IMR-90 (cell line): ENCODE measurements around the gene KCNJ6. TPM values are rescaled to one million over a fixed set of nuclear protein-coding genes. Genes with fewer than 3 reads are reported as not detected.

Source experiments
- ATAC-seq: fragments of 200-7000 bp; cut with Tn5 transposase; 2 replicates; pipeline ENCODE4 v1.9.1; 2020; ENCODE audit warnings: low read depth, mild to moderate bottlenecking, moderate library complexity
- BruUV-seq: library from RNA; stranded (reverse); fragments of 400-500 nt; replicated peaks from 2 replicates; lab custom pipeline; 2021; lab: Mats Ljungman, UMichigan
- CTCF ChIA-PET: fragments of 300-600 bp; formaldehyde crosslinking; extraction: SDS; loops from one replicate; lab custom pipeline; 2021; ENCODE audit warnings: antibody characterized with exemption; lab: Yijun Ruan, JAX
- POLR2A ChIA-PET: fragments of 300-600 bp; sonication (Branson Sonifier 250); formaldehyde crosslinking; loops from one replicate; lab custom pipeline; 2022; ENCODE audit warnings: antibody characterized with exemption; ENCODE audit not compliant: unreplicated experiment; lab: Charles Lee
- DNase-seq: peaks from one replicate; pipeline ENCODE4 v3.0.0; 2013
- H2AFZ ChIP-seq: replicated peaks from 2 replicates; pipeline ENCODE3; 2013; ENCODE audit warnings: low read length, mild to moderate bottlenecking; ENCODE audit not compliant: poor library complexity
- H2AK5ac ChIP-seq: 2 replicates; pipeline ENCODE4 v1.6.1; 2013; ENCODE audit warnings: low read depth, low read length, inconsistent platforms
- H2AK9ac ChIP-seq: replicated peaks from 2 replicates; pipeline ENCODE3; 2013; ENCODE audit warnings: mild to moderate bottlenecking, low read depth, low read length, moderate library complexity; ENCODE audit not compliant: poor library complexity
- H2BK120ac ChIP-seq: 2 replicates; pipeline ENCODE4 v1.6.1; 2013; ENCODE audit warnings: low read depth, low read length, inconsistent platforms
- H2BK15ac ChIP-seq: 3 replicates; pipeline ENCODE4 v1.6.1; 2013; ENCODE audit warnings: low read depth, low read length, inconsistent platforms
- H2BK20ac ChIP-seq: 2 replicates; pipeline ENCODE4 v1.6.1; 2013; ENCODE audit warnings: low read depth, mild to moderate bottlenecking, inconsistent platforms, low read length, moderate library complexity
- H2BK5ac ChIP-seq: 2 replicates; pipeline ENCODE4 v1.6.1; 2013; ENCODE audit warnings: mild to moderate bottlenecking, low read depth, low read length, inconsistent platforms; ENCODE audit not compliant: poor library complexity, severe bottlenecking
- H3K14ac ChIP-seq: replicated peaks from 2 replicates; pipeline ENCODE4 v1.6.1; 2013; ENCODE audit warnings: low read depth, low read length, inconsistent platforms
- H3K18ac ChIP-seq: 2 replicates; pipeline ENCODE4 v1.6.1; 2013; ENCODE audit warnings: low read depth, low read length, control low read depth
- H3K23ac ChIP-seq: 2 replicates; pipeline ENCODE4 v1.6.1; 2013; ENCODE audit warnings: low read depth, low read length, inconsistent platforms
- H3K27ac ChIP-seq: 2 replicates; pipeline ENCODE4 v1.5.1; 2013; ENCODE audit warnings: mild to moderate bottlenecking, control low read depth, low read length; ENCODE audit not compliant: insufficient read depth
- H3K27me3 ChIP-seq: 2 replicates; pipeline ENCODE4 v1.6.1; 2013; ENCODE audit warnings: low read length; ENCODE audit not compliant: control insufficient read depth, insufficient read depth
- H3K36me3 ChIP-seq: 2 replicates; pipeline ENCODE4 v1.6.1; 2013; ENCODE audit warnings: low read length, mixed read lengths; ENCODE audit not compliant: control insufficient read depth, insufficient read depth
- H3K4ac ChIP-seq: 2 replicates; pipeline ENCODE4 v1.6.1; 2013; ENCODE audit warnings: low read depth, low read length, inconsistent platforms
- H3K4me1 ChIP-seq: 2 replicates; pipeline ENCODE4 v1.6.1; 2013; ENCODE audit warnings: low read length, mixed read lengths; ENCODE audit not compliant: control insufficient read depth, insufficient read depth
- H3K4me2 ChIP-seq: 2 replicates; pipeline ENCODE4 v1.6.1; 2013; ENCODE audit warnings: low read depth, mild to moderate bottlenecking, control low read depth, low read length, moderate library complexity
- H3K4me3 ChIP-seq: 2 replicates; pipeline ENCODE4 v1.5.1; 2013; ENCODE audit warnings: low read depth, mild to moderate bottlenecking, control low read depth, low read length, moderate library complexity; ENCODE audit not compliant: insufficient read depth
- H3K56ac ChIP-seq: 2 replicates; pipeline ENCODE4 v1.6.1; 2013; ENCODE audit warnings: low read length, inconsistent platforms; ENCODE audit not compliant: insufficient read depth; ENCODE audit errors: extremely low read depth
- H3K79me1 ChIP-seq, 2 experiments: 2 replicates each; pipeline ENCODE4 v1.6.1; 2013; ENCODE audit warnings: low read length in 2 of 2, inconsistent platforms in 1 of 2, low read depth in 1 of 2
- H3K9ac ChIP-seq: 2 replicates; pipeline ENCODE4 v1.6.1; 2013; ENCODE audit warnings: low read depth, low read length, control low read depth
- H3K9me1 ChIP-seq: 2 replicates; pipeline ENCODE4 v1.6.1; 2013; ENCODE audit warnings: low read length, inconsistent platforms; ENCODE audit not compliant: insufficient read depth
- H3K9me3 ChIP-seq: 2 replicates; pipeline ENCODE4 v1.6.1; 2013; ENCODE audit warnings: low read length; ENCODE audit not compliant: control insufficient read depth, insufficient read depth
- H4K20me1 ChIP-seq: 2 replicates; pipeline ENCODE4 v1.6.1; 2013; ENCODE audit warnings: low read length, inconsistent platforms; ENCODE audit not compliant: insufficient read depth
- H4K5ac ChIP-seq: 2 replicates; pipeline ENCODE4 v1.6.1; 2013; ENCODE audit warnings: mild to moderate bottlenecking, low read depth, low read length, control low read depth
- H4K8ac ChIP-seq, 2 experiments: 2 replicates each; pipeline ENCODE4 v1.6.1; 2013; ENCODE audit warnings: low read depth in 2 of 2, low read length in 2 of 2, control low read depth in 1 of 2, inconsistent platforms in 1 of 2
- H4K91ac ChIP-seq: 2 replicates; pipeline ENCODE4 v1.6.1; 2013; ENCODE audit warnings: low read depth, low read length, inconsistent platforms; ENCODE audit not compliant: insufficient read depth
- BHLHE40 ChIP-seq: fragments of 150-350 bp; IDR thresholded peaks from 2 replicates; pipeline ENCODE4 v1.6.1; 2016; ENCODE audit warnings: mild to moderate bottlenecking, low read depth, low read length
- CEBPB ChIP-seq: IDR thresholded peaks from 2 replicates; pipeline ENCODE4 v1.6.1; 2012; ENCODE audit warnings: low read depth, low read length, improper control_type of control experiment
- CHD1 ChIP-seq: IDR thresholded peaks from 2 replicates; pipeline ENCODE4 v1.6.1; 2012; ENCODE audit warnings: low read depth, low read length, improper control_type of control experiment
- FOS ChIP-seq: fragments of 150-350 bp; IDR thresholded peaks from 2 replicates; pipeline ENCODE4 v1.6.1; 2016; ENCODE audit warnings: low read depth, low read length
- MAFK ChIP-seq: IDR thresholded peaks from 2 replicates; pipeline ENCODE4 v1.6.1; 2012; ENCODE audit warnings: low read depth, low read length, improper control_type of control experiment
- MAZ ChIP-seq: IDR thresholded peaks from 2 replicates; pipeline ENCODE4 v1.6.1; 2012; ENCODE audit warnings: low read depth, mild to moderate bottlenecking, low read length, improper control_type of control experiment, moderate library complexity, borderline replicate concordance
- MXI1 ChIP-seq: IDR thresholded peaks from 2 replicates; pipeline ENCODE4 v1.6.1; 2012; ENCODE audit warnings: low read depth, mild to moderate bottlenecking, low read length, moderate library complexity, borderline replicate concordance
- NFE2L2 ChIP-seq: fragments of 150-350 bp; IDR thresholded peaks from 2 replicates; pipeline ENCODE4 v1.6.1; 2016; ENCODE audit warnings: low read depth, mild to moderate bottlenecking, low read length
- POLR2A ChIP-seq: IDR thresholded peaks from 2 replicates; pipeline ENCODE4 v1.6.1; 2012; ENCODE audit warnings: mild to moderate bottlenecking, low read depth, low read length
- RAD21 ChIP-seq: IDR thresholded peaks from 2 replicates; pipeline ENCODE4 v1.6.1; 2012; ENCODE audit warnings: low read length, improper control_type of control experiment
- RCOR1 ChIP-seq: IDR thresholded peaks from 2 replicates; pipeline ENCODE4 v1.6.1; 2012; ENCODE audit warnings: mild to moderate bottlenecking, low read length, improper control_type of control experiment; ENCODE audit not compliant: insufficient replicate concordance
- RFX5 ChIP-seq: IDR thresholded peaks from 2 replicates; pipeline ENCODE4 v1.8.0; 2012; ENCODE audit warnings: low read depth, mild to moderate bottlenecking, low read length, moderate library complexity
- SMC3 ChIP-seq: fragments of 150-350 bp; IDR thresholded peaks from 2 replicates; pipeline ENCODE4 v1.6.1; 2016; ENCODE audit warnings: low read depth, mild to moderate bottlenecking, antibody characterized with exemption, low read length, moderate library complexity
- WGBS, 2 experiments: methylation state at CpG; one replicate each; pipeline versions ENCODE4 v1.1.5 to v1.1.7; 2013; ENCODE audit warnings: missing lambda C conversion rate in 2 of 2; ENCODE audit not compliant: insufficient read length in 1 of 2; ENCODE audit errors: extremely low coverage in 2 of 2; 5-methylcytosine and 5-hydroxymethylcytosine counted together
- dilution Hi-C: fragments of 300-500 bp; cut with HindIII; formaldehyde crosslinking; loops from one replicate; pipeline ENCODE4 v1.14.3; 2018; ENCODE audit warnings: low sequenced_read_pairs; ENCODE audit not compliant: unreplicated experiment
- in situ Hi-C: fragments of 300-500 bp; cut with MboI; formaldehyde crosslinking; loops from 3 replicates; pipeline ENCODE4 v1.14.3; 2019; ENCODE audit warnings: low sequenced_read_pairs, inconsistent platforms, mixed read lengths
- intact Hi-C: fragments of 100-400 bp; cut with micrococcal nuclease; formaldehyde crosslinking; loops from 2 replicates; pipeline ENCODE4 v1.10.0; 2022
- polyA plus RNA-seq, 3 experiments: library from polyadenylated mRNA; depleted of rRNA; stranded (reverse); fragments of >200 nt; gene quantifications; 2 replicates each; pipeline ENCODE4 v1.2.3, GENCODE V29; 2012; ENCODE audit warnings: low replicate concordance in 1 of 3
- total RNA-seq: library from RNA; depleted of rRNA; stranded (reverse); fragments of >200 nt; gene quantifications from 2 replicates; pipeline ENCODE4 v1.2.3, GENCODE V29; 2012
- TF ChIP-seq, protein P1 (sequence below): fragments of 150-350 bp; IDR thresholded peaks from 2 replicates; pipeline ENCODE4 v1.6.1; 2017; ENCODE audit warnings: mild to moderate bottlenecking, antibody characterized with exemption, low read length, low read depth
- TF ChIP-seq, protein P2 (sequence below): conservative IDR thresholded peaks from 2 replicates; pipeline ENCODE4 v1.5.1; 2012; ENCODE audit warnings: mild to moderate bottlenecking, low read depth, low read length, improper control_type of control experiment
- TF ChIP-seq, protein P3 (sequence below): fragments of 150-350 bp; IDR thresholded peaks from 2 replicates; pipeline ENCODE4 v1.6.1; 2016; ENCODE audit warnings: low read depth, mild to moderate bottlenecking, low read length, moderate library complexity, borderline replicate concordance

Gene KCNJ6
- total and polyA plus RNA-seq, 2 of the 4 experiments (the other 2 are of a cell fraction) = under 0.01 to 0.02 TPM

DNA sequence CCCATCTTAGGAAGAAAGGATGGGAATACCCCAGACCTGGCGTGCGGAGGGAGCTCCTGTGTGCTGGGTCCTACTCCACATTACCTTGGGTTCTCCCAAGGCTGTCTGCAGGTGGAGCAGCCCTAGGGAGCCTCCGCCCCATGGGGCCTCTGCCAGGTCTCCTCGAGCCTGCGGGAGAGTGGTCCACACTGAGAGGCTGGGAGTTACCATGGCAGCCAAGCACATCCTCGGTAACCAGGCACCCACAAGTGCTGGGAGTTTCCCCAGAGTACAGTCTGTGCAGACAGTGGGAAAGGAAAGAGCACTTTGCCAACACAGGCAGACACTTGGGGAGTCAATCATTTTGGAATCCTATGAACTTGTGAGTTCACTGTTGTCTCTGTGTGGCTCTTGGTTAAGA is 300.3 kb downstream of the KCNJ6 start:
- CTCF ChIA-PET = no interaction called here
- Histone ChIP-seq H3K56ac (no peak overlapping the region), H2BK15ac (no peak overlapping the region), H3K9ac (no peak overlapping the region), H2BK120ac (no peak overlapping the region), H2AFZ (no peak overlapping the region), H3K36me3 (no peaks in the 10 kb centered on the region), H2AK5ac (no peak overlapping the region), H3K4me2 (no peak overlapping the region), H2AK9ac (no peak overlapping the region), H4K8ac (no peak overlapping the region), H4K91ac (no peak overlapping the region), H3K4ac (no peak overlapping the region), H3K4me1 (no peaks in the 10 kb centered on the region), H3K79me1 (no peaks in the 10 kb centered on the region), H3K27ac (no peak overlapping the region), H4K20me1 (no peaks in the 10 kb centered on the region), H3K9me3 (no peaks in the 10 kb centered on the region), H3K4me3 (no peak overlapping the region), H2BK5ac (no peak overlapping the region), H3K18ac (no peak overlapping the region), H3K23ac (no peak overlapping the region), H4K5ac (no peak overlapping the region), H3K27me3 (peaks cover 9% of the 10 kb centered on the region), H3K9me1 (no peaks in the 10 kb centered on the region), H2BK20ac (no peak overlapping the region), H3K14ac (no peak overlapping the region)
- in situ Hi-C loops = no loop called here
- dilution Hi-C loops = no loop called here
- DNase-seq (no peak), ATAC-seq (no peak)
- POLR2A ChIA-PET = no interaction called here
- WGBS, 2 experiments = 68% methylated on average over 3 of the region's 6 CpGs; no CpG with 5 or more reads in 1 of the 2 experiments
- intact Hi-C loops = no loop called here
- no TSS peak for BruUV-seq
- TF ChIP-seq BHLHE40 (no peak), CEBPB (no peak), MAZ (no peak), NFE2L2 (no peak), RFX5 (no peak), FOS (no peak), MAFK (no peak), RCOR1 (no peak), MXI1 (no peak), CHD1 (no peak), SMC3 (no peak), POLR2A (no peak), RAD21 (no peak)
- TF ChIP-seq, protein P1, sequence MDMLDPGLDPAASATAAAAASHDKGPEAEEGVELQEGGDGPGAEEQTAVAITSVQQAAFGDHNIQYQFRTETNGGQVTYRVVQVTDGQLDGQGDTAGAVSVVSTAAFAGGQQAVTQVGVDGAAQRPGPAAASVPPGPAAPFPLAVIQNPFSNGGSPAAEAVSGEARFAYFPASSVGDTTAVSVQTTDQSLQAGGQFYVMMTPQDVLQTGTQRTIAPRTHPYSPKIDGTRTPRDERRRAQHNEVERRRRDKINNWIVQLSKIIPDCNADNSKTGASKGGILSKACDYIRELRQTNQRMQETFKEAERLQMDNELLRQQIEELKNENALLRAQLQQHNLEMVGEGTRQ = no peak
- TF ChIP-seq, protein P2, sequence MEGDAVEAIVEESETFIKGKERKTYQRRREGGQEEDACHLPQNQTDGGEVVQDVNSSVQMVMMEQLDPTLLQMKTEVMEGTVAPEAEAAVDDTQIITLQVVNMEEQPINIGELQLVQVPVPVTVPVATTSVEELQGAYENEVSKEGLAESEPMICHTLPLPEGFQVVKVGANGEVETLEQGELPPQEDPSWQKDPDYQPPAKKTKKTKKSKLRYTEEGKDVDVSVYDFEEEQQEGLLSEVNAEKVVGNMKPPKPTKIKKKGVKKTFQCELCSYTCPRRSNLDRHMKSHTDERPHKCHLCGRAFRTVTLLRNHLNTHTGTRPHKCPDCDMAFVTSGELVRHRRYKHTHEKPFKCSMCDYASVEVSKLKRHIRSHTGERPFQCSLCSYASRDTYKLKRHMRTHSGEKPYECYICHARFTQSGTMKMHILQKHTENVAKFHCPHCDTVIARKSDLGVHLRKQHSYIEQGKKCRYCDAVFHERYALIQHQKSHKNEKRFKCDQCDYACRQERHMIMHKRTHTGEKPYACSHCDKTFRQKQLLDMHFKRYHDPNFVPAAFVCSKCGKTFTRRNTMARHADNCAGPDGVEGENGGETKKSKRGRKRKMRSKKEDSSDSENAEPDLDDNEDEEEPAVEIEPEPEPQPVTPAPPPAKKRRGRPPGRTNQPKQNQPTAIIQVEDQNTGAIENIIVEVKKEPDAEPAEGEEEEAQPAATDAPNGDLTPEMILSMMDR = no peak
- TF ChIP-seq, protein P3, sequence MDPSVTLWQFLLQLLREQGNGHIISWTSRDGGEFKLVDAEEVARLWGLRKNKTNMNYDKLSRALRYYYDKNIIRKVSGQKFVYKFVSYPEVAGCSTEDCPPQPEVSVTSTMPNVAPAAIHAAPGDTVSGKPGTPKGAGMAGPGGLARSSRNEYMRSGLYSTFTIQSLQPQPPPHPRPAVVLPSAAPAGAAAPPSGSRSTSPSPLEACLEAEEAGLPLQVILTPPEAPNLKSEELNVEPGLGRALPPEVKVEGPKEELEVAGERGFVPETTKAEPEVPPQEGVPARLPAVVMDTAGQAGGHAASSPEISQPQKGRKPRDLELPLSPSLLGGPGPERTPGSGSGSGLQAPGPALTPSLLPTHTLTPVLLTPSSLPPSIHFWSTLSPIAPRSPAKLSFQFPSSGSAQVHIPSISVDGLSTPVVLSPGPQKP = no peak
